Tibial nerve (tissue), 4 donors: ENCODE results near the gene OGA.

Experiments used
- CTCF ChIP-seq, 5 experiments: fragments of 200-600 bp in 3 of 5; fragments of 450-650 bp in 2 of 5; sonication (generic) in 3 of 5; IDR thresholded peaks; one replicate each; pipeline ENCODE4 v1.5.1; 2016 to 2019; ENCODE audit warnings: antibody characterized with exemption in 5 of 5, mild to moderate bottlenecking in 3 of 5, moderate library complexity in 2 of 5
- EP300 ChIP-seq, 2 donors: sonication (generic); formaldehyde crosslinking; IDR thresholded peaks; one replicate each; pipeline ENCODE4 v1.6.1; 2017; ENCODE audit warnings: antibody characterized with exemption in 2 of 2, mild to moderate bottlenecking in 1 of 2
- POLR2A ChIP-seq, 2 donors: fragments of 450-650 bp; IDR thresholded peaks; one replicate each; pipeline ENCODE4 v1.6.1; 2017; ENCODE audit warnings: antibody characterized with exemption in 2 of 2, mild to moderate bottlenecking in 2 of 2, moderate library complexity in 2 of 2

GRCh38 chr10:101807158-101807557 is 11.1 kb downstream of the OGA start:
- TF ChIP-seq CTCF (IDR thresholded peaks at IDR 0.05) (no peak), EP300 (IDR thresholded peaks at IDR 0.05) (no peak), POLR2A (IDR thresholded peaks at IDR 0.05) (no peak)
